ENCODE data around the gene ARID5B.

ARID5B gene

GRCh38 chr10:61965703-61966395 is 64.3 kb downstream of the ARID5B start:
- DNase-seq (ENCODE audit: low spot score): no peak
- Histone ChIP-seq H3K4me3 (no peak overlapping the region), H3K27ac (peak overlapping the region in 1 of 2 donors; percentile 3)
- no peak for TF ChIP-seq CTCF (IDR thresholded peaks at IDR 0.05)

GRCh38 chr10:61967298-61967697 is 65.8 kb downstream of the ARID5B start:
- no peak for TF ChIP-seq CTCF (IDR thresholded peaks at IDR 0.05)
- no peak for DNase-seq (ENCODE audit: low spot score)
- Histone ChIP-seq H3K4me3 (no peak overlapping the region), H3K27ac (no peak overlapping the region)

- TF ChIP-seq CTCF (IDR thresholded peaks at IDR 0.05): no peak
- no peak for DNase-seq (ENCODE audit: low spot score)
- Histone ChIP-seq H3K4me3 (no peak overlapping the region), H3K27ac (peak overlapping the region; percentile 3 to 6)
Observed at GRCh38 chr10:61970182-61971002, 68.9 kb downstream of the ARID5B start.

GRCh38 chr10:61971003-61971325 is 69.5 kb downstream of the ARID5B start:
- H3K4me3 ChIP-seq: peak overlapping the region; percentile 20
- DNase-seq (ENCODE audit: low spot score): no peak
- H3K27ac ChIP-seq: peak overlapping the region; percentile 3 to 17
- TF ChIP-seq CTCF (IDR thresholded peaks at IDR 0.05): no peak

- TF ChIP-seq CTCF (IDR thresholded peaks at IDR 0.05): no peak
- H3K27ac ChIP-seq: peak overlapping the region; percentile 7 to 20
- no peak overlapping the region for H3K4me3 ChIP-seq
- no peak for DNase-seq (ENCODE audit: low spot score)
Observed at GRCh38 chr10:61973169-61973568, 71.7 kb downstream of the ARID5B start.

DNA sequence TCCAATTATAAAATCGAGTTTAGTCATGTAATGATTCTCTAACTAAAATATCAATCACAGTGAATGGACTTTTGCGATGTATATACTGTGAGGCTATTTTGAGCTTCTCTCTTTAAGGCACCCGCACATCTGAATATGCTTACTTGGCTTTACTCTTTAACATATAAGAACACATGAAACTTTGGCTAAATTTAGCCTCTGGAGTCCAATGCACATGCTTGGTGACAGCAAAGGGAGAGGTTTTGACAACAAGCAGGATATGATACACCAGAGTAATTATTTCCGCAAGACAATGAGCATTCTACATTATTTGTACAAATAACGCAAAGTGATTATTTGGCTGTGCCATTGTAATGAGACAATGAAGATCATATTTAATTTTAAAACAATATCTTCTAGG is 72.4 kb downstream of the ARID5B start:
- Histone ChIP-seq H3K27ac (peak overlapping the region in 1 of 2 donors; percentile 39), H3K4me3 (no peak overlapping the region)
- no peak for TF ChIP-seq CTCF (IDR thresholded peaks at IDR 0.05)
- no peak for DNase-seq (ENCODE audit: low spot score)
